ENCODE measurements around the gene CCNQ.

The CCNQ gene

DNA sequence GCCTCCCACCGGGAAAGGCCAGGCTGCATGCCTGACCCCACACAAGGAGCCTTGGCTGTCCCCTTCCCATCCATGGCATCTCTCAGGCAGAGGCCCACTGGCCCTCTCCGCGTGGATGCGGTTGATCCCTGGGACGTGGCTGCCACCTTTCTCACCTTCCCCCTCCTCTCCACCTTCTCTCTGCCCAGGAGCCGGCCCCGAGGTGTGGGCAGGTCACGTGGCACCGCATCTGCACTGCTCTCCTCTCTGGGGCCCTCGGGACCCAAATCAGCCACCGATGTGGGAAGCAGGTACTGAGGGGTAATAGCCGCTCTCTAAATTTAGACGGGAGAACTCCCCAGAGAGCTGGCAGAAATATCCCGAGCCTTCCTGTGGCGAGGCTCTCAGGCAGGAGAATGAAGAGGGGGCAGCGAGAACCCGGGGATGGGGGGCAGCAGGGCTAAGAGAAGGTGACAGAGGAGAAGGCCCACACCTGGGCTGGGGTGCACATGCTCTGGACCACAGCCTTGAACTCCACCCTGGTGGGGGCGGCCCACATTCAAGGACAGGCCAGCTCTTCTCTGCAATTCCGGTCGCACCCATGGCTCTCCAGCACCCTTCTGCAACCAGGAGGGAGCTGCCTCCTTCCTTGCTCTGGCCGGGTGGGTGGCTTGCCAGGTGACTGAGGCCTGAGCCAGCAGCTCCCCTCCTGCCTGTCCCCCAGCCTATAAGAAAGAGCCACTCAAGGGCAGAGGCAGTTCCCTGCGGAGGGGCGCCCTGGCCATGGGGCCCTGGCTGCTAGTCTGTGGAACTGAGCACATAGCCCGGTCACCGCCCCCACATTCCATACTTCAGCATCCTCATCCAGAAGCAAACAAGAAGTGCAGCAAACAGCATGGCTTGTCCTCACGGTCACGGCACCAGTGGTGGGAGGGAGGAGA is 38.4 kb upstream of the CCNQ start:
- no peak for DNase-seq

DNA sequence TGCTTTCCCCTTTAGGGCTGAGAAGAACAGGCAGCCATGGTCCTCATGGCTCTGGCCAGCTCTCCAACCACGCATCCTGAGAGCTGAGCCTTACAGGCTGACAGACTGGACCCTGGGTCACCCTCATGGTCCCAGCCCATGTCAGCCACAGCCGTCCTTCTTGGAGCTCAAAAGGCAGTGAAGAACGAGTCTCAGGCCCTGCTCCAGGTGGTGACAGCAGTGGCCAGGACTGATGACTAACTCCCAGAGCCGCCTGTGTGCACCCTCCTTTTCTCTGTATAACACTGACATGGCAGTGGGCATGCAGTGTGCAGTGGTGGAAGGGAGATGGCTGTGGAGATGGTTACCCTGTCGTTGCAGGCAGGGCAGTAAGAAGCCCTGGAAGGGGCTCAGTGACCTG is 37.8 kb upstream of the CCNQ start:
- no peak for DNase-seq

- DNase-seq = no peak
These were observed 37.1 kb upstream of the CCNQ start for GRCh38 chrX:153635788-153636668.

- no peak for DNase-seq
These were observed 36.4 kb upstream of the CCNQ start for GRCh38 chrX:153635388-153635787.

GRCh38 chrX:153634832-153635231 is 35.9 kb upstream of the CCNQ start:
- DNase-seq = no peak

DNA sequence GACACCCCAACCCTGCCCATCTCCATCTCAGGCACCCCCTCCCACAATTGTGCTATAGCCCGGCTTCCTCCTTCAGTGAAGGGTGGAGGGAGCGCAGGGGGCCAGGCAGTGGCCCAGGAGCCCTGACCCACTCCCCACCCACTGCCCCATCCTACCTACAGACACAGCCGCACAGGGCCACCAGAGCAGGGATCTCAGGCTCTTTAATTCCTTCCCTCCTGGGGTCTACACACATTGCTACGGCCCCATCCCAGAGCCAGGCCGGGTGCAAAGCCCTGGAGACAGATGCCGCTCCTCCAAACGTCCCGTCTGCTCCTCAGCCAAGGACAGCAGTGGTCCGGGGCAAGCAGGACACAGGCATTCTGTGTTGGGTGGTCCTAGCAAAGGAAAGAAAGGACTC is 35.3 kb upstream of the CCNQ start:
- no peak for DNase-seq

DNA sequence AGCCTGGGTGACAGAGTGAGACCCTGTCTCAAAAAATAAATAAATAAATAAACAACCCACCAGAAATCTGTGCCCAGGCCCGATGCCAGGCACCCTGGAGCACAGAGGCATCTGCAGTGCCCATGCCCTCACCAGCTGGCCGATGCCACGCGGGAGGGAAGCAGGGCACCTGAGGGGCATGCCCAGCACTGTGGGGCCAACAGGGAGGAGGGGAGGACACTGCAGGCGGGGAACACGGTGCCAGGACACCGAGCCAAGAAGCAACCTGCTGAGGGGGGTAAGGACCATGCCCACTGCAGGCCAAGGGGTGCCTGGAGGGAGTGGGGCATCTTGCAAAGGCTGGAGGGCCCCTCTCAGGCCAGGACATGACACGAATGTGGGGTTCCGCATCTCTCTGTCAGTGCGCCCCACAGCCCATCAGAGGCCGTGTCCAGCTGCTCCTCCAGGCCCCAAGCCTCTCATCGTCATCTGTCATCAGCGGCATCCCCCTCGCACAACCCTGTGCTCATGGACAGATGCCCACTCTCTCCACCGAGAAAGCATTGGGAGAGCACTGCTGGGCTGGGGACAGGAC is 34.8 kb upstream of the CCNQ start:
- no peak for DNase-seq

- no peak for DNase-seq
These were observed 34.1 kb upstream of the CCNQ start for GRCh38 chrX:153633048-153633447.

- no peak for DNase-seq
These were observed 33.6 kb upstream of the CCNQ start for GRCh38 chrX:153632595-153632946.

DNA sequence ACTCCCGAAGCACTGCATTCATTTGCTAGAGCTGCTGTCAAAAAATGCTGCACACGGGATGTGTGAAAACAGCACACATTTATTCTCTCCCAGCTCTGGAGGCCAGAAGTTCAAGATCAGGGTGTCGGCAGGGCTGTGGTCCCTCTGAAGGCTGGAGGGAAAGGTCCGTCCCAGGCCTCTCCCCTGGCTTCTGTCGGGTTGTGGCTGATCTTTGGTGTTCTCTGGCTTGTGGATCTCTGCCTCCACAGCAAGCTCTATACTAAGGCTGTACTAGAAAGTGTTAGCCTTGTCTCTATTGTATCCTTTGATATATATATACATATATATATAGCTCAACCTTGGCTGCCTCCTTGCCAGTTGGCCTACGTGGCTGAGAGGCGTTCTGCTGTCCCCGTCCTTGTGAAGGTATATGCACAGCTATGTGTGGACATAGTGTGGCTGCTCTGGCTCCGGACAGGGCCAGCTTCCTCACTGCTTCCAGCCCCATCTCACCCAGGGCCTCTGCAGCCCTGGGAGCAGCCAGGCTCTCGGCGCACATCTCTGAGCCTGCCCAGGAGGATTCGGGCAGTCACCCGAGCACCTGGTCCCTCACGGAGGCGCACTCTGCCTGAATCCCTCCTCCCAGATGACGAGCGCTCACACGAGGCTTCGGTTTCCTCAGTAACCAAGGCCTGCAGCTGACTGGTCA is 33.1 kb upstream of the CCNQ start:
- no peak for DNase-seq

GRCh38 chrX:153631346-153631745 is 32.4 kb upstream of the CCNQ start:
- no peak for DNase-seq

DNA sequence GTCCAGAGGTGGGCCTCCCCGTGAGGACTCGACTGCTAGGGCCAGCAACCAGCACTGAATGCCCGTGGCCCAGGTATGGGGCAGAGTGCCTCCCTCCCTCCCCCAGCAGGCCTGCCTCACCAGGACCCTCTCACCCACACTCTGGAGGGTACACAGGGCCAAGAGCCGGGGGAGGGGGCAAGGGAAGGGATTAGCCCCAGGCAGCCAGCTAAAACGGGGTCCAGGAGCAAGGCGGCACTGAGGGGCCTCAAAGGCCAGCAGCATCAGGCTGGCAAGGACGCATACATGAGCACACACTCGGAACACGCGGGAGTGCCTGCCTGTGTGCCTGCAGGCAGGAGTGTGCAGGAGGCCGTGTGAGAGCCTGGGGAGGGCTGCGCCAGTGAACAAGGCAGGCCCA is 29.7 kb upstream of the CCNQ start:
- DNase-seq = no peak

GRCh38 chrX:153628129-153628528 is 29.2 kb upstream of the CCNQ start:
- no peak for DNase-seq

DNA sequence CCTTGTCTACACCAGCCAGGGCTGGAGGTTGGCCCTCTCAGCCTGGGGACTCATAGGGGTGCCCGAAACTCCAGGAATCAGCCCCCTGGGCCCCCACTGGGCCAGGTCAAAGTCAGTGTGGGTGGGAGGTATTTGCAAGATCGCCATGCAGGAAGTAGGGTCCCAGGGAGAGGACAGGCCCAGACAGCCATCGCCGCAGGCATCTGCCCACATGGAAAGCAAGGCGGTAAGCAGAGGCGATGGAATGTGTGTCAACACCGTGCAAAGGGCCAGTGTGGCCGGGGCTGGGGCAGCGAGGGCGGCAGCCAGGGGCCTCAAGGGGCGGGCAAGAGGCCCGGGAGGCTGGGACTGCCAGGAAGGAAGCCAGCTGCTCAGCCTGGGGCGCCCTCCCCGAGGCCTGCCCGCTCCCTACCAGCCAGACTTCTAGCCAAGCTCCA is 28.8 kb upstream of the CCNQ start:
- no peak for DNase-seq

DNA sequence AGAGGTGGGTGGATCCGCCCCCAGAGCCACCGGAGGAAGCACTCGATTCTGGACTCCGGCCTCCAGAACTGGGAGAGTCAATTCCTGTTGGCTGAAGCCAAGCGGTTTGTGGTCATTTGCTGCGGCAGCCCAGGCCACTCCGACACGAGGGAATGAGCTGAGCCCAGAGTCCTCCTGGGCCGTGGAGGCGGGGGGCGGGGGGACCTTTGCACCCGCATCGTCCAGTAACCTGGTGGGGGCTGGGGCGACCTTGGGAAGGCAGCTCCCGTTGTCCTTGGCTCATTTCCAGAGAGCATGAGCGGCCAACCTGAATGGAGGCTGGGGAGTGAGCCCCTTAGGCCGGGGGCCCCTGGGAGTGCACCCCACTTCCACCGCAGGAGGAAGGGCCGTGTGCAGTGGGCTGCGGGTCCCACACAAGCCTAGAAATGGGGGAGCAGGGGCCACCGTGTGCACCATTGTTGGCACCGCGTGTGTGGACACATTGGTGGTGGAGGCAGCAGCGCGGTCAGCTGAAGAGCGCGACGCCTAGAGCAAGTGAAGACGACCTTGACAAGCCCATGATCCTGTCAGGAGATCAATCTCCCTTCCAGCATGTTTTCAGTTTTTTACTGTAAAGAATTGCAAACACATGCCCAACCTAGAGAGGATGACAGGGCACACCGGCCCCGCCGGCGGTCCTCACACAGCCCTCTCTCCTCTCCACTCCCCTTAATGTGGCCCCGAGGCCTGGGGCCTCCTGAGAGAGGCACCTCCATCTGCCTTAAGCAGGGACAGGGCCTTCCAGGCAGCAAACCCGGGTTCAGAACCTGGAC is 28.1 kb upstream of the CCNQ start:
- no peak for DNase-seq

DNA sequence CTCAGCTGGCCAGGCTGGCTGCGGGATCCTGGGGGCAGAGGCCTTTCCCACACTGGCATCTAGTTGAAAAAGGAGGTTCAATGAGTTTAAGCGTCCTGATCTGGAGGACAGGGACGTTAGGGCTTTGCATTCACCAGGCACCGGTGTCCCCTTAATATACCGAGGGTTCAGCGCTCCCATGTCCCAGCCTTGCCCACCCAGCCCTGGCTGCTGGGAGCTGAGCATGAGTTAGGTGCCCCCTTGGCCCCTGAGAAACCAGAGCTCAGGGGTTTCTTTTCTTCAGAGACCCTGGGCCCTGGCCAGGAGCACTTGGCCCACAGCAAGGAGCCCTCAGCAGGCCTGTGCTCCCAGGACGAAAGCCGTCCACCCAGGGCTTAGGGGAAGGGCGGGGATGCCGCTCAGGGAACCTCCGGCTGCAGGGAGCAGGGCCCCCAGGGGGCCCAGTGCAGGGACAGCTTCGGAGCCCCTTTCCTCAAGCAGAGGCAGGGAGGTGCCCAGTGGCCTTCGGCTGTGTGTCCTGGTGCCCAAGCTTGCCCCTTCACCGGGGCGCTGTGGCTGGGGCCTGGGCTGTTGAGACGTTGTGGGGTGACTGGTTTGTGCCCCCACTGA is 27.2 kb upstream of the CCNQ start:
- no peak for DNase-seq

GRCh38 chrX:153625271-153626024 is 26.5 kb upstream of the CCNQ start:
- no peak for DNase-seq

- no peak for DNase-seq
These were observed 25.5 kb upstream of the CCNQ start for GRCh38 chrX:153624196-153625091.

- no peak for DNase-seq
These were observed 24.5 kb upstream of the CCNQ start for GRCh38 chrX:153623310-153624029.

All from fibroblast of skin of right quadriceps (primary cell).